ENCODE measurements around the gene SORBS2.

DNA sequence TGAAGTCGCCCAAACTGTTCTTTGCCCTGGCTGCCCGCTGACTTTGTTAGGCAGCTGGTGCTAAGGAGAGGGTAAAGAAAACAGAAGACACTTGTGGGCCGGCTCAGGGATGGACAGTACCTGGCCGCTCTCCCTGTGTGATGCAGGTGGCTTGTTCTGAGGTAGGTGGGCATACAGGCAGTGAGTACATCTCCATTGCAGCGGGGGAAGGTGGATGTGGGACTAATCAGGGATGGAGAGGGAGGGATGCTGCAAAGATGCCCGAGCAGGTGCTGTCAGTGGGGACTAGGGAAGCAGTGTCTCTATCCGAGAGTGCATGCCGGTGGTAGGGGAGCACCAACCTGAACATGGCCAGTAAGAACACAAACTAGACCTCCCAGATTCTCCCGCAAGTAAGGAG, 67.0 kb downstream of the SORBS2 start:
- TF ChIP-seq, protein P1, sequence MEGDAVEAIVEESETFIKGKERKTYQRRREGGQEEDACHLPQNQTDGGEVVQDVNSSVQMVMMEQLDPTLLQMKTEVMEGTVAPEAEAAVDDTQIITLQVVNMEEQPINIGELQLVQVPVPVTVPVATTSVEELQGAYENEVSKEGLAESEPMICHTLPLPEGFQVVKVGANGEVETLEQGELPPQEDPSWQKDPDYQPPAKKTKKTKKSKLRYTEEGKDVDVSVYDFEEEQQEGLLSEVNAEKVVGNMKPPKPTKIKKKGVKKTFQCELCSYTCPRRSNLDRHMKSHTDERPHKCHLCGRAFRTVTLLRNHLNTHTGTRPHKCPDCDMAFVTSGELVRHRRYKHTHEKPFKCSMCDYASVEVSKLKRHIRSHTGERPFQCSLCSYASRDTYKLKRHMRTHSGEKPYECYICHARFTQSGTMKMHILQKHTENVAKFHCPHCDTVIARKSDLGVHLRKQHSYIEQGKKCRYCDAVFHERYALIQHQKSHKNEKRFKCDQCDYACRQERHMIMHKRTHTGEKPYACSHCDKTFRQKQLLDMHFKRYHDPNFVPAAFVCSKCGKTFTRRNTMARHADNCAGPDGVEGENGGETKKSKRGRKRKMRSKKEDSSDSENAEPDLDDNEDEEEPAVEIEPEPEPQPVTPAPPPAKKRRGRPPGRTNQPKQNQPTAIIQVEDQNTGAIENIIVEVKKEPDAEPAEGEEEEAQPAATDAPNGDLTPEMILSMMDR (IDR thresholded peaks at IDR 0.05): no peak
- TF ChIP-seq POLR2A (IDR thresholded peaks at IDR 0.05) (no peak), POLR2AphosphoS5 (IDR thresholded peaks at IDR 0.05) (no peak)

All from transverse colon (tissue), 4 donors.